Activated CD8-positive, alpha-beta T cell treated with anti-CD3 and anti-CD28 coated beads for 36 hours (primary cell): Measurements from ENCODE around the gene CD38. TPM values are rescaled to one million over a fixed set of nuclear protein-coding genes. Genes with fewer than 3 reads are reported as not detected.

ENCODE experiments used
- ATAC-seq: fragments of 200-7000 bp; cut with Tn5 transposase; one replicate; pipeline ENCODE4 v1.10.0; 2021; ENCODE audit warnings: mild to moderate bottlenecking, moderate library complexity
- CTCF ChIA-PET: fragments of 350-600 bp; sonication (Branson Sonifier 250); formaldehyde crosslinking; loops from one replicate; lab custom pipeline; 2021; ENCODE audit warnings: antibody characterized with exemption; lab: Charles Lee
- POLR2A ChIA-PET: fragments of 350-600 bp; sonication (Branson Sonifier 250); formaldehyde crosslinking; loops from one replicate; lab custom pipeline; 2021; ENCODE audit warnings: antibody characterized with exemption; lab: Charles Lee
- DNase-seq: peaks from one replicate; pipeline ENCODE4 v3.0.0-alpha.2; 2020
- H3K27ac Mint-ChIP-seq: one replicate; pipeline ENCODE4 v1.8.0; 2021; ENCODE audit warnings: mild to moderate bottlenecking, mixed read lengths
- H3K27me3 Mint-ChIP-seq: one replicate; pipeline ENCODE4 v1.8.0; 2021; ENCODE audit warnings: mixed read lengths
- H3K36me3 Mint-ChIP-seq: one replicate; pipeline ENCODE4 v1.8.0; 2021; ENCODE audit warnings: low read depth, mixed read lengths
- H3K4me1 Mint-ChIP-seq: one replicate; pipeline ENCODE4 v1.8.0; 2021; ENCODE audit warnings: low read depth, mixed read lengths
- H3K4me3 Mint-ChIP-seq: one replicate; pipeline ENCODE4 v1.8.0; 2021; ENCODE audit warnings: mild to moderate bottlenecking, moderate library complexity, mixed read lengths
- H3K9me3 Mint-ChIP-seq: one replicate; pipeline ENCODE4 v1.8.0; 2021; ENCODE audit warnings: mixed read lengths
- intact Hi-C: fragments of 100-400 bp; cut with micrococcal nuclease; formaldehyde crosslinking; loops from one replicate; pipeline ENCODE4 v1.10.0; 2022
- total RNA-seq, 2 experiments: library from RNA; stranded (reverse); gene quantifications; one replicate each; pipeline ENCODE4 v1.2.3, GENCODE V29; 2021
- TF ChIP-seq, protein P1 (sequence below): fragments of 200-600 bp; IDR thresholded peaks from one replicate; pipeline ENCODE4 v1.8.0; 2022; ENCODE audit warnings: antibody characterized with exemption, mild to moderate bottlenecking

CD38 gene
- total RNA-seq, 2 experiments from 2014 or later, result 24.3 to 25.6 TPM

- Mint-ChIP-seq H3K4me1 (peaks cover 67% of the 10 kb centered on the region), H3K9me3 (no peaks in the 10 kb centered on the region), H3K36me3 (peaks cover 47% of the 10 kb centered on the region), H3K27me3 (peaks cover 15% of the 10 kb centered on the region), H3K4me3 (peak overlapping the region; percentile 85), H3K27ac (peak overlapping the region; percentile 82)
- intact Hi-C loops, result loop anchor here (5.0 kb wide), 1 partner anchor 42 kb away; no protein-coding TSS in a partner anchor
- ATAC-seq (no peak), DNase-seq (peak; percentile 16)
- CTCF ChIA-PET, result interaction anchor here (1.0 to 2.9 kb wide), 4 partner anchors 14 to 41 kb away, joined by 3 to 13 read pairs (median 4); no protein-coding TSS in a partner anchor
- POLR2A ChIA-PET, result interaction anchor here (0.6 to 4.4 kb wide), 6 partner anchors 10 to 776 kb away, joined by 3 to 19 read pairs (median 4); no protein-coding TSS in a partner anchor
- TF ChIP-seq, protein P1, sequence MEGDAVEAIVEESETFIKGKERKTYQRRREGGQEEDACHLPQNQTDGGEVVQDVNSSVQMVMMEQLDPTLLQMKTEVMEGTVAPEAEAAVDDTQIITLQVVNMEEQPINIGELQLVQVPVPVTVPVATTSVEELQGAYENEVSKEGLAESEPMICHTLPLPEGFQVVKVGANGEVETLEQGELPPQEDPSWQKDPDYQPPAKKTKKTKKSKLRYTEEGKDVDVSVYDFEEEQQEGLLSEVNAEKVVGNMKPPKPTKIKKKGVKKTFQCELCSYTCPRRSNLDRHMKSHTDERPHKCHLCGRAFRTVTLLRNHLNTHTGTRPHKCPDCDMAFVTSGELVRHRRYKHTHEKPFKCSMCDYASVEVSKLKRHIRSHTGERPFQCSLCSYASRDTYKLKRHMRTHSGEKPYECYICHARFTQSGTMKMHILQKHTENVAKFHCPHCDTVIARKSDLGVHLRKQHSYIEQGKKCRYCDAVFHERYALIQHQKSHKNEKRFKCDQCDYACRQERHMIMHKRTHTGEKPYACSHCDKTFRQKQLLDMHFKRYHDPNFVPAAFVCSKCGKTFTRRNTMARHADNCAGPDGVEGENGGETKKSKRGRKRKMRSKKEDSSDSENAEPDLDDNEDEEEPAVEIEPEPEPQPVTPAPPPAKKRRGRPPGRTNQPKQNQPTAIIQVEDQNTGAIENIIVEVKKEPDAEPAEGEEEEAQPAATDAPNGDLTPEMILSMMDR, result no peak
Observed at GRCh38 chr4:15779306-15779705, 1.2 kb downstream of the CD38 start.

DNA sequence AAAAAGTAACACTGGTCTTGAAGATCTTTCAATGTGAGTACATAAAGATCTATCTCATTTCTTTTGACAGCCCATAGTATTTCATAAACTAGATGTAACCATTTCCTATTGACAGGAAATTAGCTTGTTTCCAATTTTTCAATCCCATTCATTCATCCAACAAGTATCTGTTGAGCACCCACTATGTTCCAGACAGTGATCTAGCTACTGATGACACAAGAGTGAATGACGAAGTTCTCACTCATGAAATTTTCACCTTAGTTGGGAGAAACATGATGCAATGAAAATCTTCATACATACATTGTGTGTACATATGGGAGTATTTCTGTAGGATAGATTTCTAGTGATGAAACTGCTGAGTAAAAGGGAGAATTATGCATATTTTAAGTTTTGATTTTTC is 1.7 kb downstream of the CD38 start:
- H3K4me3 Mint-ChIP-seq, result peak overlapping the region; percentile 85
- TF ChIP-seq, protein P1, result no peak
- H3K27ac Mint-ChIP-seq, result peak overlapping the region; percentile 82
- H3K27me3 Mint-ChIP-seq, result peaks cover 15% of the 10 kb centered on the region
- ChIA-PET CTCF (interaction anchor here (1.0 to 2.9 kb wide), 5 partner anchors 13 to 41 kb away, joined by 3 to 13 read pairs (median 3); no protein-coding TSS in a partner anchor), POLR2A (interaction anchor here (0.6 to 4.4 kb wide), 7 partner anchors 9 to 776 kb away, joined by 3 to 19 read pairs (median 4); no protein-coding TSS in a partner anchor)
- DNase-seq (no peak), ATAC-seq (no peak)
- intact Hi-C loops, result loop anchor here (2.0 to 5.0 kb wide), 2 partner anchors 15 to 43 kb away; no protein-coding TSS in a partner anchor
- peaks cover 51% of the 10 kb centered on the region for H3K36me3 Mint-ChIP-seq
- no peaks in the 10 kb centered on the region for H3K9me3 Mint-ChIP-seq
- H3K4me1 Mint-ChIP-seq, result peaks cover 65% of the 10 kb centered on the region

DNA sequence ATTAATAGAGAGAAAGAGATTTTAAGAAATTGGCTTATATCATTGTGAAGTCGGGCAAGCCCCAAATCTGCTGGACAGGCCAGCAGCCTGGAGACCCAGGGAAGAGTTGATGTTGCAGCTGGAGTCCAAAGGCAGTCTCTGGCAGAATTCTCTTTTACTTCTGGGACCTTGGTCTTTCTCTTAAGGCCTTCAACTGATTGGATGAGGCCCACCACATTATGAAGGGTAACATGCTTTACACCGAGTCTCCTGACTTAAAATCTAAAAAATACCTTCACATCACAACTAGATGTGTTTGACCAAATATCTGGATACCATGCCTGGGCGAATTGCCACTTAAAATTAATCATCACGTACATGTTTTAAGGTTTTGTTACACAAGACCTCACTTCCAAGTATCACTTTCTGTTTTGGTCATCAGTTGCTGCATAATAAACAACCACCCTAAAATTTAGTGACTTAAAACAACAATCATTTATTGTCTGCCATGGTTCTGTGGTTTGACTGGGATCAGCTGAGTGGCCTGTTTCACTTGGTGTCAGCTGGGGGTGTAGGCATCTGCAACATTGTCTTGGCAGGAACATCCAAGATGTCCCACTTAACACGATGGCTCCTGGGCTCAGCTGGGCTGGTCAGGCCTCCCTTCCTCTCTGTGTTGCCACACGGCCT is 3.4 kb downstream of the CD38 start:
- ATAC-seq, result peak; percentile 7
- peak overlapping the region; percentile 2 for H3K27ac Mint-ChIP-seq
- ChIA-PET CTCF (interaction anchor here (0.8 to 2.7 kb wide), 3 partner anchors 24 to 42 kb away, joined by 4 to 19 read pairs (median 12); no protein-coding TSS in a partner anchor), POLR2A (interaction anchor here (2.4 to 4.4 kb wide), 2 partner anchors 11 to 25 kb away, joined by 19 read pairs; no protein-coding TSS in a partner anchor)
- H3K36me3 Mint-ChIP-seq, result peaks cover 67% of the 10 kb centered on the region
- H3K9me3 Mint-ChIP-seq, result peaks cover 3% of the 10 kb centered on the region
- DNase-seq, result peak; percentile 68
- no peak overlapping the region for H3K4me3 Mint-ChIP-seq
- H3K4me1 Mint-ChIP-seq, result peaks cover 61% of the 10 kb centered on the region
- intact Hi-C loops, result loop anchor here (2.0 kb wide), 1 partner anchor 13 kb away; no protein-coding TSS in a partner anchor
- H3K27me3 Mint-ChIP-seq, result peaks cover 4% of the 10 kb centered on the region
- TF ChIP-seq, protein P1, result no peak

DNA sequence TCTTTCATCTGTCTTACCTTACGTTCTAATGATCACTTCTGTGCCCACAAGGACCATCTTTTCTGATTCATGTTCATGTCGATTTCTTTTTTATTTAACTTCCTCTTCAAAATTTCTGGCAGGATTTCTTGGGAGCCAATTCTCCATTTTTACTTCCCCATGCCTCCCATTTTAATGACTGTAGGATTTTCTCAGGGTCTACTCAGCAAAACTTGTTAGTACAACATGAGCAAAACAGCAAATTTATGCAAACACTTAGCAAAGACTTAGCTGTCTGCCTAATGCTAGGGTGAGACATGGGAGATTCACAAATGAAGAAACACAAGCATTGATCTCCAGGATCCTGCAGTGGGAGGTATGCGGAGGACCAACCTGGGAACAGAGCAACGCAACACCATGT is 5.5 kb downstream of the CD38 start:
- H3K4me3 Mint-ChIP-seq, result no peak overlapping the region
- CTCF ChIA-PET, result interaction anchor here (1.1 to 2.7 kb wide), 3 partner anchors 21 to 46 kb away, joined by 3 to 19 read pairs (median 12); no protein-coding TSS in a partner anchor
- peaks cover 56% of the 10 kb centered on the region for H3K4me1 Mint-ChIP-seq

More for the DNA sequence above, 5.5 kb downstream of the CD38 start:
- TF ChIP-seq, protein P1, result no peak
- no peak for ATAC-seq
- Mint-ChIP-seq H3K27ac (no peak overlapping the region), H3K9me3 (peaks cover 4% of the 10 kb centered on the region), H3K36me3 (peaks cover 80% of the 10 kb centered on the region), H3K27me3 (no peaks in the 10 kb centered on the region)
- POLR2A ChIA-PET, result interaction anchor here (1.0 to 2.4 kb wide), 4 partner anchors 10 to 28 kb away, joined by 3 to 19 read pairs (median 5); no protein-coding TSS in a partner anchor
- intact Hi-C loops, result no loop called here
- DNase-seq, result no peak
